Ascending aorta (tissue), 2 donors: ENCODE results near the gene UBE2J1. TPM values are rescaled to one million over a fixed set of nuclear protein-coding genes. Genes with fewer than 3 reads are reported as not detected.
A peak's percentile ranks its signal among the peaks of the same experiment; 100 is the strongest.

Experiments used
- DNase-seq, 2 donors: peaks; one replicate each; pipeline ENCODE4 v3.0.0-alpha.2; 2019; ENCODE audit warnings: low spot score in 2 of 2
- H3K27ac ChIP-seq, 2 donors: fragments of 200-600 bp; sonication (generic); one replicate each; pipeline ENCODE4 v1.5.1; 2016 to 2017; ENCODE audit warnings: mild to moderate bottlenecking in 1 of 2
- H3K27me3 ChIP-seq: fragments of 200-600 bp; sonication (generic); one replicate; pipeline ENCODE4 v1.5.1; 2017
- H3K36me3 ChIP-seq, 2 donors: fragments of 200-600 bp; sonication (generic); one replicate each; pipeline ENCODE4 v1.5.1; 2016
- H3K4me1 ChIP-seq, 2 donors: fragments of 200-600 bp; sonication (generic); one replicate each; pipeline ENCODE4 v1.5.1; 2016 to 2017; ENCODE audit warnings: mild to moderate bottlenecking in 1 of 2
- H3K4me3 ChIP-seq, 2 donors: fragments of 200-600 bp; sonication (generic); one replicate each; pipeline ENCODE4 v1.5.1; 2016 to 2017; ENCODE audit warnings: mild to moderate bottlenecking in 1 of 2
- H3K9me3 ChIP-seq, 2 donors: fragments of 200-600 bp; sonication (generic); one replicate each; pipeline ENCODE4 v1.5.1; 2016
- intact Hi-C: fragments of 100-400 bp; cut with DNase I; formaldehyde crosslinking; loops from one replicate; pipeline ENCODE4 v1.15.1; 2023
- total RNA-seq: library from RNA; depleted of rRNA; stranded (reverse); fragments of >200 nt; gene quantifications from one replicate; pipeline ENCODE4 v1.1.0, GENCODE V29; 2016
- TF ChIP-seq, protein P1 (sequence below), 3 experiments: fragments of 200-600 bp in 2 of 3; fragments of 450-650 bp in 1 of 3; sonication (generic) in 2 of 3; IDR thresholded peaks; one replicate each; pipeline ENCODE4 v1.5.1; 2016 to 2019; ENCODE audit warnings: antibody characterized with exemption in 3 of 3, mild to moderate bottlenecking in 1 of 3, moderate library complexity in 1 of 3

The UBE2J1 gene
- total RNA-seq, 1 donor from 2014 or later = 29.5 TPM

DNA sequence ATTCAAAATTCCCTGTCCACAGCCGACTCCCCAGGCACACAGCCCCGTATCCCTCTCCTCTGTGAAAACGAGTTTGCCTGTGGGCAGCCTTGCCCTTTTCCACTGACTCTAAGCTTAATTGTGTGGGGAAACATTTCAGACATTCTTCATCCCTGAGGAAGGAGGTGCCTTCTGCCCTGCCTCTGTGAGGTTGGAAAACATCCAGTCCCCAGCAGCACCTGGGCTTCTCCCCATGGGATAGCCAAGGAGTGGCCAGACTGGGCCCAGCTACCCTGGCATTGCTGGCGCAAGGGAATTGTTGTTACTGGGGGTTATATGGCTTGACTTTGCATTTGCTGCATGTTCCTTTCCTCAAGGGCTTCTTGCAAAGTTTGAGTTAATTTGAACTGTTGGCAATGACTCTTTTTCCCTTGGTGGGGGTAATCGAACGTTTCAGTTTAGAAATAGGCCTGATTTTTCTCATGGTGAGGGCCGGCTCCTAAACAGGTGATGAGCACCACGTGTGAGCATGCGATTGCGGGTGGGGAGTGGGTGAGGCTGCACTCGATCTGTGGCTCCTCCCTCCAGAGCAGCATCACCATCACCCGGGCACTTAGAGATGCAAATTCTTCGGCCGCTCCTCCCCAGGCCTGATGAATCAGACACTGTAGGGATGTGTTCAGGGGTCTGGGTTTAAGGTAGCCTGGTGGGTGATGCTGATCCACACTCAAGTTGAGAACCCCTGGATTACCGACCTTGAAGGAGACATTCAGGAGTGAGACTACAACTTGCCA lies 67.4 kb downstream of the UBE2J1 start:
- Histone ChIP-seq H3K4me1 (no peaks in the 10 kb centered on the region), H3K27me3 (no peaks in the 10 kb centered on the region), H3K27ac (no peak overlapping the region), H3K9me3 (no peaks in the 10 kb centered on the region), H3K4me3 (no peak overlapping the region), H3K36me3 (no peaks in the 10 kb centered on the region)
- intact Hi-C loops = no loop called here
- no peak for DNase-seq
- TF ChIP-seq, protein P1, sequence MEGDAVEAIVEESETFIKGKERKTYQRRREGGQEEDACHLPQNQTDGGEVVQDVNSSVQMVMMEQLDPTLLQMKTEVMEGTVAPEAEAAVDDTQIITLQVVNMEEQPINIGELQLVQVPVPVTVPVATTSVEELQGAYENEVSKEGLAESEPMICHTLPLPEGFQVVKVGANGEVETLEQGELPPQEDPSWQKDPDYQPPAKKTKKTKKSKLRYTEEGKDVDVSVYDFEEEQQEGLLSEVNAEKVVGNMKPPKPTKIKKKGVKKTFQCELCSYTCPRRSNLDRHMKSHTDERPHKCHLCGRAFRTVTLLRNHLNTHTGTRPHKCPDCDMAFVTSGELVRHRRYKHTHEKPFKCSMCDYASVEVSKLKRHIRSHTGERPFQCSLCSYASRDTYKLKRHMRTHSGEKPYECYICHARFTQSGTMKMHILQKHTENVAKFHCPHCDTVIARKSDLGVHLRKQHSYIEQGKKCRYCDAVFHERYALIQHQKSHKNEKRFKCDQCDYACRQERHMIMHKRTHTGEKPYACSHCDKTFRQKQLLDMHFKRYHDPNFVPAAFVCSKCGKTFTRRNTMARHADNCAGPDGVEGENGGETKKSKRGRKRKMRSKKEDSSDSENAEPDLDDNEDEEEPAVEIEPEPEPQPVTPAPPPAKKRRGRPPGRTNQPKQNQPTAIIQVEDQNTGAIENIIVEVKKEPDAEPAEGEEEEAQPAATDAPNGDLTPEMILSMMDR (IDR thresholded peaks at IDR 0.05) = no peak

DNA sequence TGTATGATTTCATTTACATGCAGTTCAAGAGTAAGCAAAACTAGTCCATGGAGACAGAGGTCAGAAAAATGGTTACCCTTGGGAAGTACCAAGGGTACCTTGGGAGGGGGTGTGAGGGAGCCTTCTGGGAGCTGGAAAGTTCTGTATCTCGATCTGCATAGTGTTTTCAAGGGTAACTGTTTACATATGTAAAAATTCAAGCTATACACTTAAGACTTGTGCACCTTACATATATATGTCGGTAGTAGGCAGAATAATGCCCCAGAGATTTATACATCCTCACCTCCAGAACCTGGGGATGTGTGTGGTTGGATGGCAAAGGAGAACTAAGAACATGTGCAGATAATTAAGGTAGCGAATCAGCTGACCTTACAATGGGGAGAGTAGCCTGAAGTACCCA lies 68.4 kb downstream of the UBE2J1 start:
- H3K27ac ChIP-seq = no peak overlapping the region
- H3K4me1 ChIP-seq = no peaks in the 10 kb centered on the region
- H3K4me3 ChIP-seq = no peak overlapping the region
- H3K36me3 ChIP-seq = no peaks in the 10 kb centered on the region
- intact Hi-C loops = no loop called here
- TF ChIP-seq, protein P1 (IDR thresholded peaks at IDR 0.05) = no peak
- DNase-seq = no peak
- H3K27me3 ChIP-seq = no peaks in the 10 kb centered on the region
- H3K9me3 ChIP-seq = no peaks in the 10 kb centered on the region

DNA sequence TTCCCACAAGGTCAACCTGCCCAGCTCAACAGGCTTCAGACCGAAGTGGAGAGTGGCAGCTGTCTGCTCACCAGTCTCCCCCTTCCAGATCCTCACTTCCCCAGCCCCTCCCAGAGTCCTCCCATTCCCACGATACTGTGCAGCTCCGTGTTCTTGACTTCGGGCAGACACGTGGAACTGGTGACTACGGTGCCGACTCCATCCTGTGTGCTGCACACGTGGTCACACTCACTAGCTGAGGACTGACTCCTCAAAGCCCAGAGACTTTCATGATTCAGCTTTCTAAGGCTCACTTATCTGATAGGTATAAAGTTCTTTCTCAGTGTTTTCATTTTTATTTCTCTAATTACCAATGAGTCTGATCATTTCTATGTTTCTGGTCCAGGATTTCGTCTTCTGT lies 69.8 kb downstream of the UBE2J1 start:
- intact Hi-C loops = no loop called here
- H3K9me3 ChIP-seq = no peaks in the 10 kb centered on the region
- H3K4me1 ChIP-seq = no peaks in the 10 kb centered on the region

DNA sequence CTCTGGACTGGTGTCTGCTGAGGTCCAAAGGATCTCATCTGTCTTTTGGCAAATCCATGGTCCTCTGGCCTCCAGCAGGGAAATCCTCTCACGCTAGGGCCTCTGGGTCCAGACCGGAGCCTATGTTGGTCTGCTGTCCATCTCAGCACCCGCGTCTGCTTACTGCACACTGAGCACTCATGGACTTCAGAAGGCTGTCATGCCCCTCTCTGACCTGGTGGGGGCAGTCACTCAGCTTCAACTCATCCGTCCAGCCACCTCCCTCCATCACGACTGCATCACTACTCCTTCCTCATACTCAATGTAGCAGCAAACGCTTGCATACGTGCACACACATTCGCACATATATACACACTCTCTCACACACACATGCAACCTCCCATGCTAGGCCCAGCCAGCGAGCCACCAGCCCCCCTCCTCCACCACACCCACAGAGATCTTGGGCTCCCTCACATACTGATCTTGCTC lies 70.7 kb downstream of the UBE2J1 start:
- H3K27ac ChIP-seq = no peak overlapping the region
- TF ChIP-seq, protein P1 (IDR thresholded peaks at IDR 0.05) = peak in 2 of 3 experiments; percentile 7 to 15
- no peaks in the 10 kb centered on the region for H3K36me3 ChIP-seq
- H3K4me1 ChIP-seq = no peaks in the 10 kb centered on the region
- no peak overlapping the region for H3K4me3 ChIP-seq
- intact Hi-C loops = no loop called here
- H3K9me3 ChIP-seq = no peaks in the 10 kb centered on the region
- no peak for DNase-seq
- H3K27me3 ChIP-seq = no peaks in the 10 kb centered on the region

More for the DNA sequence above, 69.8 kb downstream of the UBE2J1 start:
- Histone ChIP-seq H3K36me3 (no peaks in the 10 kb centered on the region), H3K27me3 (no peaks in the 10 kb centered on the region), H3K4me3 (no peak overlapping the region), H3K27ac (no peak overlapping the region)
- DNase-seq = no peak
- TF ChIP-seq, protein P1 (IDR thresholded peaks at IDR 0.05) = no peak

DNA sequence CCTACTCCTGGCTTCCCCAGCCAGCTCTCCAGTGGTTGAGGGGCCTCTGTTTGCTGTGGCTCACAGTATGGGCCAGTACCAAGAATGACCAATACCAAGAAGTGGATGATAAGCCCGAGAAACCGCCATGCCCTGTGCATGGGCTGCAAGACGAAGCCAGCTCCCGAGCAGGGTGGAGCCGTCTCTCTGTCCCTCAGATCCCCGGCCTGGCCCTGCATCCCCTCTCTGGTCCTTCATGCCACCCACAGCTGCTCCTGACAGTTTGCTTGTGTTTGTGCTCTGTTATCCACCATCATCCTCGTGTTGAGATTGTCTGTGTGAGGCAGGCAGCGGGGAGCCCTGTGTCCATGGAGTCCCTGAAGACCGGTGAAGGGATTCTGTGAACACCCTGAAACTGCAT lies 73.6 kb downstream of the UBE2J1 start:
- intact Hi-C loops = no loop called here
- no peaks in the 10 kb centered on the region for H3K36me3 ChIP-seq
- no peak overlapping the region for H3K27ac ChIP-seq
- no peaks in the 10 kb centered on the region for H3K9me3 ChIP-seq
- no peak overlapping the region for H3K4me3 ChIP-seq
- TF ChIP-seq, protein P1 (IDR thresholded peaks at IDR 0.05) = no peak
- DNase-seq = no peak
- no peaks in the 10 kb centered on the region for H3K27me3 ChIP-seq
- H3K4me1 ChIP-seq = no peaks in the 10 kb centered on the region

Other genes with a start within 250 kb of the UBE2J1 start
- gene SRSF12, start 234.7 kb downstream of the UBE2J1 start, total RNA-seq = 0.53 TPM
- 8.8 TPM for gene PM20D2, start 206.7 kb downstream of the UBE2J1 start, total RNA-seq
- not detected for gene GABRR1, start 135.4 kb downstream of the UBE2J1 start, total RNA-seq
- gene GABRR2, start 37.4 kb downstream of the UBE2J1 start, total RNA-seq = 0.32 TPM
- 9.2 TPM for gene RRAGD, start 59.6 kb upstream of the UBE2J1 start, total RNA-seq
- 32.2 TPM for gene ANKRD6, start 80.4 kb upstream of the UBE2J1 start, total RNA-seq